ENCODE results near the gene CTBP2. TPM values are rescaled to one million over a fixed set of nuclear protein-coding genes. Genes with fewer than 3 reads are reported as not detected.

CTBP2 gene
- total RNA-seq, 2 experiments from 2014 or later = 0.12 to 0.21 TPM

DNA sequence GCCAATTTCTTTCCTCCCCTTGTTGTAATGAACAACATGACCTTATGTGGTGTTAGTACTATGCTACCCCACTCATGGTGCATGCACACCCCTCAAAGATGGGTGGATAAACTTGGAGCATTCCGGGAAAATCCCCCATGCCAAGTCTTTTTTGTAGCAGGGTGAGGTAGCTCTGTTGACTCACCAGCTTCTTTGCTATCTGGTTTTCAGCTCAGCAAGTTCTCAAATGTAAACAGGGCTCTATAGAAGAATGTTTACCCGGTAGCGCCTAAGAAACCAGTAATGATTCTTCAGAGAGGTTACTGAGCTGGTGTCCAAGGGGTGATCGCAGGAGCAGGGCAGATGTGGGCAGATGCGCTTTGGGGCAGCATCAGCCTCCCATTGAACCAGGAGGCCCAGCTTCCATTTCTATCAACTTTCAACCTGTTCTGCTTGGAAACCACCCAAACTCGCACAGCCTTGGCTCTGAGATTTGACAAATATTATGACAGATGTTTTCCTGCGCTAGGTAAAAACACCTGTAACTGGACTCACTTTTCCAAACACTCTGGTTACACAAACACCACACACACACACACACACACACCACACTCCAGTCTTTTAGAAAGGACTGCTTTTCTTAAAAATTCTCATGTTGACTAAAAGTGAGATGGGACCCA, 130.7 kb downstream of the CTBP2 start:
- no peak for ATAC-seq
- DNase-seq = no peak
- Mint-ChIP-seq H3K36me3 (ENCODE audit: low read depth) (no peaks in the 10 kb centered on the region), H3K4me1 (no peaks in the 10 kb centered on the region), H3K9me3 (ENCODE audit: low read depth) (no peaks in the 10 kb centered on the region), H3K4me3 (no peak overlapping the region), H3K27me3 (no peaks in the 10 kb centered on the region), H3K27ac (no peak overlapping the region)
- intact Hi-C loops (cut with DNase I, micrococcal nuclease) = no loop called here
- POLR2A ChIA-PET = interaction anchor here (0.6 kb wide), 1 partner anchor 393 kb away, joined by 3 read pairs; no protein-coding TSS in a partner anchor
- CTCF ChIA-PET = interaction anchor here (0.6 kb wide), 1 partner anchor 159 kb away, joined by 3 read pairs; no protein-coding TSS in a partner anchor

GRCh38 chr10:125027871-125028869, 132.2 kb downstream of the CTBP2 start:
- ATAC-seq (no peak), DNase-seq (no peak)
- ChIA-PET CTCF (interaction anchor here (1.2 kb wide), 1 partner anchor 35 kb away, joined by 8 read pairs; no protein-coding TSS in a partner anchor), POLR2A (interaction anchor here (0.7 kb wide), 1 partner anchor 14 kb away, joined by 4 read pairs; no protein-coding TSS in a partner anchor)
- Mint-ChIP-seq H3K9me3 (ENCODE audit: low read depth) (no peaks in the 10 kb centered on the region), H3K4me1 (no peaks in the 10 kb centered on the region), H3K4me3 (no peak overlapping the region), H3K27me3 (no peaks in the 10 kb centered on the region), H3K27ac (no peak overlapping the region), H3K36me3 (ENCODE audit: low read depth) (no peaks in the 10 kb centered on the region)
- intact Hi-C loops (cut with DNase I, micrococcal nuclease) = no loop called here

DNA sequence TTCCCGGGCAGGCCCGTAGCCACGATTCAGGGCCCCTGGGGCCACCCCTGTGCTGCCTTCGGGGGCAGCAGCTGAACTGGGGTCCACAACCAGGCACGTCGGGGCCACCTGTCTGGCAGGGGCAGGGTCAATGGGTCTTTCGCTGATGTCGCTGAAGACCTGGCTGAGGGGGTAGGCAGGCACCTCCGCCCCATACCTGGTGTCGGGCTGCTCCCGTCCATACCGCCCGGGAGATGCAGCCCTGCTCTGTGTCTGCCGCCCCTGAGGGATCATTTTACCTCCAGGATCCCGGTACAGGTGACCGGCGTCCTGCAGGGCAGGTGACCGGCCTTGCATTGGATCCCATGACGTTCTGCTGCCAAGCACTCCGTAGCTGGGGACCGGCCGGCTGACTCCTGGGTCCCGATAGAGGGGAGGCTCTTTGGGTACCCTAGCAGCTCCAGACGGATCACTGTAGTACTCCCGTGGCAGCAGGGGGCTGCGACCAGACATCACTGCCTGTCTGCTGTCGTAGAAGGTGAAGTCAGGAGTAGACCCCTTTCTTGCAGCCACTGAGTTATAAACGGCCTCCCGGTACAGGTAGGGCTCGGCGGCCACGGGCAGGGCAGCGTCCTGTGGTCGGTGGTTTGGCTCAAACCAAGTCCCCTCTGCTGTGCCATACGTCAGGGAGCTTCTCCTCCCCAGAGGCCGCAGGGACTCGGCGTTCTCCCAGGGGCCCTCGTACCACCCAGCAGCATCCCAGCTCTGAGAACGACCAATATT, 133.2 kb downstream of the CTBP2 start:
- ChIA-PET POLR2A (no interaction called here), CTCF (no interaction called here)
- no peaks in the 10 kb centered on the region for H3K4me1 Mint-ChIP-seq
- ATAC-seq (no peak), DNase-seq (no peak)
- intact Hi-C loops (cut with DNase I, micrococcal nuclease) = no loop called here
- H3K27me3 Mint-ChIP-seq = no peaks in the 10 kb centered on the region
- H3K27ac Mint-ChIP-seq = no peak overlapping the region
- no peak overlapping the region for H3K4me3 Mint-ChIP-seq
- H3K9me3 Mint-ChIP-seq (ENCODE audit: low read depth) = no peaks in the 10 kb centered on the region
- H3K36me3 Mint-ChIP-seq (ENCODE audit: low read depth) = no peaks in the 10 kb centered on the region

DNA sequence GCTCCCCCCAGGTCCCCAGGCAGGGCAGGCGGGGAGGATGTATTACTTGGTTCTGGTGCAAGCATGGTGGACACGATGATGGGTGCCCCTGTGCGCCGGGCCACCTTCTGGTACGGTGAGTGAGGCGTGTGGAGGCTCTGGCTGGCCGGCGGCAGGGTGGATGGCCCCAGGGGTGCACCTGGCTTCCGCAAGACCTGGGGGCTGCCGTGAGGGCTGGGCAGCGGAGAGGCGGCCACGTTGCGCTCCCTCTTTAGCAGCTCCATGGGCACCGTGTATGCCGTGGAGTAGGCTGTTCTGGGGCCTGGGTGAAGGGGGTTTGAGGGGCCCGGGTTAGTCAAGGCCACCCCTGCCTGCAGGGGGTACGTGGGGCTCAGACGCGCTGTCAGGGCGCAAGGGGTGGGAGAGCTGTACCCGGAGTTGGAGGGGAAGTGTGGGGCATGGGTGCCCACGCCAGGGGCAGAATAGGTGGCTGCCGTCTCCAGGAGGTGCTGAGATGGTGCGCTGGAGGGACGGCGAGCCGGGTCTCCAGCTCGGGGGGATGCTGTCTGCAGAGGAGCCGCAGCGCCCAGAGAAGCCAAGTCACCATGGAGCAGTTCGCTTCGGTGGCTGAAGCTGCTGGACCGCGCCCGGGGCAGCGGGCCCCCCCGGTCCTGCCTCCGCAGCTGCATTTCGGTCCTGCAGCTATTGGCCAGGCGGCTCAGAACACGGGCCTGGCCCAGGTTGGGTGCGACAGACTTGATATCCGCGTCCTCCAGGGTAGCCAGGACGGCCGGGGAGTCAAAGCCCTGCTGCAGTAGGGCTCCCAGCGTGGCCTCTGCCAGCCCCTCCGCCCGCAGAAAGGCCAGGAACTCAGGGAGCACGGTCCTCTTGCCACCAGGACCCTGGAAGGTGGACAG, 134.1 kb downstream of the CTBP2 start:
- ChIA-PET POLR2A (no interaction called here), CTCF (no interaction called here)
- DNase-seq = no peak
- Mint-ChIP-seq H3K27ac (no peak overlapping the region), H3K9me3 (ENCODE audit: low read depth) (no peaks in the 10 kb centered on the region), H3K4me3 (no peak overlapping the region), H3K4me1 (no peaks in the 10 kb centered on the region), H3K27me3 (no peaks in the 10 kb centered on the region), H3K36me3 (ENCODE audit: low read depth) (no peaks in the 10 kb centered on the region)
- no peak for ATAC-seq
- intact Hi-C loops (cut with DNase I, micrococcal nuclease) = no loop called here

DNA sequence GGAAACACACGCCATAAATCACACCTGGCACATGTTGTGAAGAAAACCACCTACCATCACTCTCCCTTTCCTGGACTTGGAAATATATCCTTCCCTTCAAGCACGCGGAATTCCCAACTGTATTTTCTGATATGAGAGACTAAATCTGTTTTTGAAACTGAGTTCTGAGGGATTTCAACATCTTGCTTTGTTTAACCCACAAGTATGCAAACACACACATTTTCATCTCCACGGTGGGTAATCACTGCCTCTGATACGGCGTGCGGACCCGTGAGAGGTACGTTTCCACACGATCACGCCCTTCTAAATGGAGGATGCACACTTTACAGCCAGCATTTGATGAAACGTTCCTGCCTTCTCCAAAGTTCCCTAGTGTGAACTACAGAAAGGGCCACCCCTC, 135.0 kb downstream of the CTBP2 start:
- no peak overlapping the region for H3K4me3 Mint-ChIP-seq
- ATAC-seq (no peak), DNase-seq (no peak)
- H3K9me3 Mint-ChIP-seq (ENCODE audit: low read depth) = no peaks in the 10 kb centered on the region
- H3K4me1 Mint-ChIP-seq = no peaks in the 10 kb centered on the region
- intact Hi-C loops (cut with DNase I, micrococcal nuclease) = no loop called here
- no peak overlapping the region for H3K27ac Mint-ChIP-seq
- CTCF ChIA-PET = no interaction called here
- H3K27me3 Mint-ChIP-seq = no peaks in the 10 kb centered on the region
- POLR2A ChIA-PET = no interaction called here
- H3K36me3 Mint-ChIP-seq (ENCODE audit: low read depth) = no peaks in the 10 kb centered on the region

DNA sequence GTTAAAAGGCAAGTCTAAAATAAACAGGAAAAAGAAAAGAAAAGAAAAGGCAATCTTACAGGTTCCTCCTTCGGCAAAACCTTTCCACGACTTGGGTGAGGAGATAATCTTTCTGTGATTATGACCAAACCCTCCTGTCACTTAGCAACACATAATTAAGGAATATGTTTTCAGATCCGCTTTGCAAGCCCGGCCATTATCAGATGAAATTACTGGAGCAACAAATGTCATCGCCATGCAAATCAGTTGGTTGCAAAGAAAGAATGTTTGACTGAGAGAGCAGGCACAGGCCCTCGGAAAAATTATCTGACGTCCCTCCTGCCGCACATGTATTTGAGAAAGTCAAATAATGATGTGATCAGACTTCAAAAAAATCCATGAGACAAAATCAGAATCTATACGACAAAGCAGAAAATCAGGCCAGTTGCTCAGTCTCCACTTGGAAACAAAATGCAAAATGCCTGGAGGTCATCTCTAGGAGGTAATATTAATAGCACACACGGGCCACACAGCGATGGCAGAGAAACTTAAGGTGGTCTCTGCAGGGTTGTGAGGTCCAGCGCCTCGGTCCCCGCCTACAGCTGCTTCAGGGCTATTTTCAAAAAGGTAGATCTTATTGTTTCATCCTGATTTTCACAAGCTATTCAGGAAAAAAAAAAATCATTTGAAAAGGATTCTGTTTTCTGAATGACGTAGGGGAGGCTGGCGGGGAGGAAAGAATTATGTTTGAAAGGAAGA, 135.7 kb downstream of the CTBP2 start:
- no peak for DNase-seq
- no peak for ATAC-seq
- no peaks in the 10 kb centered on the region for H3K4me1 Mint-ChIP-seq
- H3K36me3 Mint-ChIP-seq (ENCODE audit: low read depth) = no peaks in the 10 kb centered on the region
- no peak overlapping the region for H3K4me3 Mint-ChIP-seq
- ChIA-PET POLR2A (no interaction called here), CTCF (no interaction called here)
- no peaks in the 10 kb centered on the region for H3K9me3 Mint-ChIP-seq (ENCODE audit: low read depth)
- H3K27ac Mint-ChIP-seq = no peak overlapping the region
- no peaks in the 10 kb centered on the region for H3K27me3 Mint-ChIP-seq
- intact Hi-C loops (cut with DNase I, micrococcal nuclease) = no loop called here

GRCh38 chr10:125023862-125024496, 136.4 kb downstream of the CTBP2 start:
- H3K36me3 Mint-ChIP-seq (ENCODE audit: low read depth) = no peaks in the 10 kb centered on the region
- H3K4me1 Mint-ChIP-seq = no peaks in the 10 kb centered on the region
- ChIA-PET CTCF (no interaction called here), POLR2A (no interaction called here)
- no peaks in the 10 kb centered on the region for H3K9me3 Mint-ChIP-seq (ENCODE audit: low read depth)
- DNase-seq = no peak
- no peak for ATAC-seq
- H3K27ac Mint-ChIP-seq = no peak overlapping the region
- no peak overlapping the region for H3K4me3 Mint-ChIP-seq
- no peaks in the 10 kb centered on the region for H3K27me3 Mint-ChIP-seq
- intact Hi-C loops (cut with DNase I, micrococcal nuclease) = no loop called here

- ChIA-PET POLR2A (no interaction called here), CTCF (no interaction called here)
- DNase-seq (no peak), ATAC-seq (no peak)
- intact Hi-C loops (cut with DNase I, micrococcal nuclease) = no loop called here
- Mint-ChIP-seq H3K36me3 (ENCODE audit: low read depth) (no peaks in the 10 kb centered on the region), H3K4me1 (no peaks in the 10 kb centered on the region), H3K27ac (no peak overlapping the region), H3K27me3 (no peaks in the 10 kb centered on the region), H3K9me3 (ENCODE audit: low read depth) (no peaks in the 10 kb centered on the region), H3K4me3 (no peak overlapping the region)
Observed at GRCh38 chr10:125023255-125023654, 137.1 kb downstream of the CTBP2 start.

- Mint-ChIP-seq H3K4me1 (no peaks in the 10 kb centered on the region), H3K27ac (no peak overlapping the region), H3K36me3 (ENCODE audit: low read depth) (no peaks in the 10 kb centered on the region), H3K9me3 (ENCODE audit: low read depth) (no peaks in the 10 kb centered on the region), H3K27me3 (no peaks in the 10 kb centered on the region), H3K4me3 (no peak overlapping the region)
- intact Hi-C loops (cut with DNase I, micrococcal nuclease) = no loop called here
- CTCF ChIA-PET = no interaction called here
- ATAC-seq (no peak), DNase-seq (no peak)
- POLR2A ChIA-PET = no interaction called here
Observed at GRCh38 chr10:125022671-125023070, 137.7 kb downstream of the CTBP2 start.

DNA sequence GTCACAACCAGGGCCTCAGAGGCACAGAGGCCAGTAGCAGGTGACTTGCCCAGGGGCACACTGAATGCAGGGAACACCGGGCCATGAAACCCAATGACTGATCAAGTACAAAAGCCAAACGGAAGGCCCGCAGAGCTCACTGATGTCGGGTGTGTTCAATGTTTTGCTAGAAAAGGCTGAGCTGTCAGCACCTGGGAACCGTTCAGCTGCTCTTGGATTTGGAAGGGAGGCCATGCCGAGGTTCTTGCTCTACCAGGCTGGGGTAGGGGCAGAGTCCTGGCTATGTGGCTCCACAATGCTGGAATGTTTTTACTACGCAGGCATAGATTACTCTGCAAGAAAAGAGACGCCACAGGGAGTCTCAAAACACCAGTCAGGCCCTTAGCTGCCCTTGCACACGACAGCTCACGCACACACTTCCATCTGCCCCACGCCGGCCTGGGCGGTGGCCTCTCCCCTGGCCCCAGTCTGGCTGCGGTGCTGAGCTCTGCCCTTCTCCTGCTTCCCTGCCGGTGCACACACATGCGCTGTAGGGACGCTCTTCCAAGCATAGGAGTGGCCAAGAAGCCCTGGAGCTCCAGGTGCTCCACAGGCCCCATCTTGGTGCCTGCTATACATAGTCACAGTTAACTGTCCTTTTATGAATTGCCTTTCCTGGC, 138.5 kb downstream of the CTBP2 start:
- ChIA-PET CTCF (no interaction called here), POLR2A (no interaction called here)
- H3K4me3 Mint-ChIP-seq = no peak overlapping the region
- ATAC-seq (no peak), DNase-seq (no peak)
- no peaks in the 10 kb centered on the region for H3K36me3 Mint-ChIP-seq (ENCODE audit: low read depth)
- no peaks in the 10 kb centered on the region for H3K27me3 Mint-ChIP-seq
- intact Hi-C loops (cut with DNase I, micrococcal nuclease) = no loop called here
- H3K27ac Mint-ChIP-seq = no peak overlapping the region
- H3K9me3 Mint-ChIP-seq (ENCODE audit: low read depth) = no peaks in the 10 kb centered on the region
- no peaks in the 10 kb centered on the region for H3K4me1 Mint-ChIP-seq
